ENCODE results near the gene SAPCD2.

The SAPCD2 gene

GRCh38 chr9:137053944-137054931 lies 16.1 kb downstream of the SAPCD2 start, which contains the start of gene ENTPD2:
TSS of gene ENTPD2 (minus strand) at chr9:137054061. CDS start at chr9:137053997, 64 bp downstream.
- ChIA-PET POLR2A (no interaction called here), CTCF (no interaction called here)
- peak; percentile 56 for DNase-seq (ENCODE audit: extremely low spot score)
- no peak for TF ChIP-seq TARDBP (IDR thresholded peaks at IDR 0.05)
- no peak for TF ChIP-seq CTBP1 (IDR thresholded peaks at IDR 0.05; ENCODE audit: borderline replicate concordance)
- TF ChIP-seq FOXK2 (IDR thresholded peaks at IDR 0.05), result no peak
- TF ChIP-seq LEF1 (IDR thresholded peaks at IDR 0.05; ENCODE audit: borderline replicate concordance), result no peak
- TF ChIP-seq FOXA1 (IDR thresholded peaks at IDR 0.05), result no peak
- no peak for TF ChIP-seq BHLHE40 (IDR thresholded peaks at IDR 0.05; ENCODE audit: borderline replicate concordance)
- TF ChIP-seq ELF4 (IDR thresholded peaks at IDR 0.05), result no peak
- TF ChIP-seq FOXM1 (IDR thresholded peaks at IDR 0.05; ENCODE audit: borderline replicate concordance), result no peak
- no peak for TF ChIP-seq NFRKB (IDR thresholded peaks at IDR 0.05)
- TF ChIP-seq SUZ12 (IDR thresholded peaks at IDR 0.05), result no peak
- no peak for TF ChIP-seq ZNF384 (IDR thresholded peaks at IDR 0.05)

GRCh38 chr9:137052998-137053943 lies 17.1 kb downstream of the SAPCD2 start:
- ChIA-PET POLR2A (interaction anchor here (0.6 to 1.2 kb wide), 3 partner anchors 17 to 76 kb away, joined by 3 read pairs; partner anchors contain the start of genes MAN1B1 and SAPCD2), CTCF (interaction anchor here (1.1 to 1.3 kb wide), 3 partner anchors 14 to 24 kb away, joined by 3 to 4 read pairs (median 4); no protein-coding TSS in a partner anchor)
- TF ChIP-seq SP1 (IDR thresholded peaks at IDR 0.05), result no peak
- no peak for TF ChIP-seq LEF1 (IDR thresholded peaks at IDR 0.05; ENCODE audit: borderline replicate concordance)
- no peak for TF ChIP-seq TARDBP (IDR thresholded peaks at IDR 0.05)
- no peak for TF ChIP-seq FOXM1 (IDR thresholded peaks at IDR 0.05; ENCODE audit: borderline replicate concordance)
- TF ChIP-seq FOXA1 (IDR thresholded peaks at IDR 0.05), result no peak
- TF ChIP-seq CTBP1 (IDR thresholded peaks at IDR 0.05; ENCODE audit: borderline replicate concordance), result no peak
- no peak for TF ChIP-seq ARNT (IDR thresholded peaks at IDR 0.05)
- no peak for TF ChIP-seq NFRKB (IDR thresholded peaks at IDR 0.05)
- no peak for TF ChIP-seq SUZ12 (IDR thresholded peaks at IDR 0.05)
- TF ChIP-seq ELF4 (IDR thresholded peaks at IDR 0.05), result no peak
- DNase-seq (ENCODE audit: extremely low spot score), result no peak

- TF ChIP-seq BHLHE40 (IDR thresholded peaks at IDR 0.05; ENCODE audit: borderline replicate concordance), result no peak
- no peak for TF ChIP-seq FOXA1 (IDR thresholded peaks at IDR 0.05)
- POLR2A ChIA-PET, result interaction anchor here (0.6 to 1.2 kb wide), 3 partner anchors 18 to 77 kb away, joined by 3 read pairs; partner anchors contain the start of genes MAN1B1 and SAPCD2
- CTCF ChIA-PET, result interaction anchor here (1.1 to 1.3 kb wide), 3 partner anchors 15 to 23 kb away, joined by 3 to 4 read pairs (median 4); no protein-coding TSS in a partner anchor
- no peak for DNase-seq (ENCODE audit: extremely low spot score)
Measured at GRCh38 chr9:137052293-137052692, 18.1 kb downstream of the SAPCD2 start.

GRCh38 chr9:137051145-137051724 lies 19.1 kb downstream of the SAPCD2 start:
- POLR2A ChIA-PET, result no interaction called here
- TF ChIP-seq PKNOX1 (IDR thresholded peaks at IDR 0.05) (no peak), HDGF (IDR thresholded peaks at IDR 0.05; ENCODE audit: borderline replicate concordance) (no peak), FOXK2 (IDR thresholded peaks at IDR 0.05) (no peak), FOXM1 (IDR thresholded peaks at IDR 0.05; ENCODE audit: borderline replicate concordance) (no peak), SUZ12 (IDR thresholded peaks at IDR 0.05) (no peak), ARNT (IDR thresholded peaks at IDR 0.05) (no peak), BHLHE40 (IDR thresholded peaks at IDR 0.05; ENCODE audit: borderline replicate concordance) (no peak), L3MBTL2 (conservative IDR thresholded peaks at IDR 0.05) (no peak), ELF4 (IDR thresholded peaks at IDR 0.05) (no peak), NFRKB (IDR thresholded peaks at IDR 0.05) (no peak), TARDBP (IDR thresholded peaks at IDR 0.05) (no peak), CTBP1 (IDR thresholded peaks at IDR 0.05; ENCODE audit: borderline replicate concordance) (no peak), FOXA1 (IDR thresholded peaks at IDR 0.05) (no peak), LEF1 (IDR thresholded peaks at IDR 0.05; ENCODE audit: borderline replicate concordance) (no peak), ZNF384 (IDR thresholded peaks at IDR 0.05) (no peak), SP1 (IDR thresholded peaks at IDR 0.05) (no peak)
- CTCF ChIA-PET, result no interaction called here
- no peak for DNase-seq (ENCODE audit: extremely low spot score)

GRCh38 chr9:137050570-137050969 lies 19.8 kb downstream of the SAPCD2 start:
- POLR2A ChIA-PET, result no interaction called here
- DNase-seq (ENCODE audit: extremely low spot score), result no peak
- CTCF ChIA-PET, result no interaction called here
- no peak for TF ChIP-seq FOXA1 (IDR thresholded peaks at IDR 0.05)
- TF ChIP-seq CTBP1 (IDR thresholded peaks at IDR 0.05; ENCODE audit: borderline replicate concordance), result no peak
- TF ChIP-seq FOXM1 (IDR thresholded peaks at IDR 0.05; ENCODE audit: borderline replicate concordance), result no peak
- TF ChIP-seq SUZ12 (IDR thresholded peaks at IDR 0.05), result no peak
- TF ChIP-seq ARNT (IDR thresholded peaks at IDR 0.05), result no peak
- TF ChIP-seq NFRKB (IDR thresholded peaks at IDR 0.05), result no peak
- TF ChIP-seq PKNOX1 (IDR thresholded peaks at IDR 0.05), result no peak
- no peak for TF ChIP-seq ZNF384 (IDR thresholded peaks at IDR 0.05)
- no peak for TF ChIP-seq HDGF (IDR thresholded peaks at IDR 0.05; ENCODE audit: borderline replicate concordance)
- TF ChIP-seq TARDBP (IDR thresholded peaks at IDR 0.05), result no peak
- TF ChIP-seq ELF4 (IDR thresholded peaks at IDR 0.05), result no peak
- TF ChIP-seq L3MBTL2 (conservative IDR thresholded peaks at IDR 0.05), result no peak
- TF ChIP-seq FOXK2 (IDR thresholded peaks at IDR 0.05), result no peak
- TF ChIP-seq BHLHE40 (IDR thresholded peaks at IDR 0.05; ENCODE audit: borderline replicate concordance), result no peak
- TF ChIP-seq SP1 (IDR thresholded peaks at IDR 0.05), result no peak
